Measurements from ENCODE around the gene PRDX5.

Gene PRDX5

GRCh38 chr11:64367931-64368672 lies 50.2 kb downstream of the PRDX5 start:
- no peak for DNase-seq

DNA sequence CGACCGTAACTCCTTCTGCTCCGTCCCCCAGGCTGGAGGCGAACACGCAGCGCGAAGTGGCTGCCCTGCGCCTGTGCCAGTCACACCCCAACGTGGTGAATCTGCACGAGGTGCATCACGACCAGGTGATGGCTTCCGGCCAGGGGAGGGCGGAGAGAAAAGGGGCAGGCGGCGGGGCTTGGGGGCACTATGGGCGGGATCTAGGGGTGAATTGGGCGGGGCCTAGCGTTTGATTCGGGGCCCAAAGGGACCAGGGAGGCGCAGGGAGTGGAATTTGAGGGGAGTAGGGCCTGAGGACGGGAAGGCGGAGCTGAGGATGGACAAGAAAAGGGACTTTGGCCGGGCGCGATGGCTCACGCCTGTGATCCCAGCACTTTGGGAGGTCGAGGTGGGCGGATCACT lies 50.8 kb downstream of the PRDX5 start:
- DNase-seq = no peak

DNA sequence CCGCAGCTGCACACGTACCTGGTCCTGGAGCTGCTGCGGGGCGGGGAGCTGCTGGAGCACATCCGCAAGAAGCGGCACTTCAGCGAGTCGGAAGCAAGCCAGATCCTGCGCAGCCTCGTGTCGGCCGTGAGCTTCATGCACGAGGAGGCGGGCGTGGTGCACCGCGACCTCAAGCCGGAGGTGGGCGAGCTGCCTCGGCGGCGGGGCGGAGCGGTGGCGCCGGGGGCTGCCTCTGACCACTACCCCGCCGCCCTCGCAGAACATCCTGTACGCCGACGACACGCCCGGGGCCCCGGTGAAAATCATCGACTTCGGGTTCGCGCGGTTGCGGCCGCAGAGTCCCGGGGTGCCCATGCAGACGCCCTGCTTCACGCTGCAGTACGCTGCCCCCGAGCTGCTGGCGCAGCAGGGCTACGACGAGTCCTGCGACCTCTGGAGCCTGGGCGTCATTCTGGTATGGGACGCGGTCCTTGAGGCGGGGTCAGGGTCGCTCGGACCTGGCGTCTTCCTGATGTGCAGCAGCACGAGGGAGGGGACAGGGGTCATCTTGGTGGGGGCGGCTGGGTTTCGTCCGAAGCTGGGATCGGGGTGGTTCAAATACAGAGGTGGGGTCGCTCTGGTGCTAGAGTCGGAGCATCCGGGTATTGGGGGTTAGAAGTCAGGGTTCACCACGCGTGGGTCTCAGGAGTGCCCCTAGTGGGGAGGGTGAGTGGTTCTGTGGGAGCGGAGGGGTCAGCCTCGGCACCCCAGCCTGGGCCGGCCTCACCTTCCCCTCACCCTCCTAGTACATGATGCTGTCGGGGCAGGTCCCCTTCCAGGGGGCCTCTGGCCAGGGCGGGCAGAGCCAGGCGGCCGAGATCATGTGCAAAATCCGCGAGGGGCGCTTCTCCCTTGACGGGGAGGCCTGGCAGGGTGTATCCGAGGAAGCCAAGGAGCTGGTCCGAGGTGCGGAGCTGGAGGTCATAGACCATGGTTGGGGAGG lies 51.8 kb downstream of the PRDX5 start:
- DNase-seq = no peak

- no peak for DNase-seq
Measured at GRCh38 chr11:64371201-64371600, 53.3 kb downstream of the PRDX5 start.

Data from KG1 (cell line).